Measurements from ENCODE around the gene TBC1D1. TPM values are rescaled to one million over a fixed set of nuclear protein-coding genes. Genes with fewer than 3 reads are reported as not detected.

TBC1D1 gene
- total and polyA plus RNA-seq, 2 experiments from 2014 or later = 53.9 to 151 TPM

- H3K79me2 ChIP-seq (replicated peaks; ENCODE audit: insufficient read depth) = no peaks in the 10 kb centered on the region
- H3K4me1 ChIP-seq (ENCODE audit: insufficient read depth) = peaks cover 9% of the 10 kb centered on the region; the same call in 1 of the 2 replicates
- ATAC-seq (peak; percentile 44), DNase-seq (ENCODE audit: low spot score) (peak; percentile 62)
- H3K9me3 Mint-ChIP-seq = no peaks in the 10 kb centered on the region
- H2AFZ ChIP-seq = peak overlapping the region; percentile 96
- peaks cover 13% of the 10 kb centered on the region for H3K4me1 Mint-ChIP-seq
- H3K4me2 ChIP-seq = peak overlapping the region; percentile 99
- H3K36me3 ChIP-seq (ENCODE audit: insufficient read depth) = no peaks in the 10 kb centered on the region
- peak overlapping the region; percentile 85 for H3K4me3 ChIP-seq
- H3K36me3 Mint-ChIP-seq (ENCODE audit: low read depth) = no peaks in the 10 kb centered on the region
- H3F3A ChIP-seq (replicated peaks; ENCODE audit: low read depth) = no peaks in the 10 kb centered on the region
- peak; percentile 36 for TF ChIP-seq JUNB (IDR thresholded peaks at IDR 0.05; ENCODE audit: unreplicated experiment)
- no peak for TF ChIP-seq ZNF331 (CRISPR knock-in tag; IDR thresholded peaks at IDR 0.05; ENCODE audit: low read depth)
- no peak for TF ChIP-seq CTCF (conservative IDR thresholded peaks at IDR 0.05; ENCODE audit: low read depth in 2 of 2)
- TF ChIP-seq ETS1 (IDR thresholded peaks at IDR 0.05) = no peak
- TF ChIP-seq REST (IDR thresholded peaks at IDR 0.05; ENCODE audit: unreplicated experiment) = no peak
- peak; percentile 83 for TF ChIP-seq EZH2 (IDR thresholded peaks at IDR 0.05; ENCODE audit: low read depth, unreplicated experiment)
- no peak for TF ChIP-seq ZNF114 (CRISPR knock-in tag; IDR thresholded peaks at IDR 0.05)
- TF ChIP-seq CREB1 (CRISPR knock-in tag; IDR thresholded peaks at IDR 0.05; ENCODE audit: low read depth) = no peak
- no peak for TF ChIP-seq NANOG (IDR thresholded peaks at IDR 0.05; ENCODE audit: borderline replicate concordance)
- TF ChIP-seq STAT1 (IDR thresholded peaks at IDR 0.05; ENCODE audit: unreplicated experiment) = no peak
- TF ChIP-seq ZNF462 (CRISPR knock-in tag; IDR thresholded peaks at IDR 0.05) = no peak
- TF ChIP-seq EZH2phosphoT487 (IDR thresholded peaks at IDR 0.05; ENCODE audit: unreplicated experiment) = no peak
- 0 out of 2 replicates have a peak, but pooled peaks have one; percentile 24 for TF ChIP-seq POLR2AphosphoS5 (IDR thresholded peaks at IDR 0.05; ENCODE audit: low read depth)
- H3K27me3 Mint-ChIP-seq (ENCODE audit: insufficient read depth, low read depth, poor library complexity) = peaks cover 27% of the 10 kb centered on the region
- H3K27ac ChIP-seq (ENCODE audit: low read depth) = no peak overlapping the region
- no peaks in the 10 kb centered on the region; the same call in 1 of the 2 replicates for H3K9me2 ChIP-seq (ENCODE audit: insufficient read depth)
- peaks cover 54% of the 10 kb centered on the region for H3K27me3 ChIP-seq (ENCODE audit: insufficient read depth)
- no peaks in the 10 kb centered on the region for H4K20me1 ChIP-seq (replicated peaks; ENCODE audit: insufficient read depth)
- H3K27ac Mint-ChIP-seq = no peak overlapping the region
- H3K4me3 Mint-ChIP-seq = peak overlapping the region; percentile 80
Measured at GRCh38 chr4:37889849-37890800, 759 bp upstream of the TBC1D1 start.

Data from GM23338 (cell line).